LHCN-M2 (cell line): Measurements from ENCODE around the gene LENG8. TPM values are rescaled to one million over a fixed set of nuclear protein-coding genes. Genes with fewer than 3 reads are reported as not detected.

ENCODE experiments used
- DNase-seq: peaks from one replicate; pipeline ENCODE4 v3.0.0-alpha.2; 2012; ENCODE audit warnings: low read depth
- polyA plus RNA-seq: library from polyadenylated mRNA; unstranded; fragments of >200 nt; gene quantifications from one replicate; pipeline ENCODE4 v1.2.1, GENCODE V29; 2012; ENCODE audit warnings: missing spikeins
- total RNA-seq: library from RNA; depleted of rRNA; stranded (reverse); fragments of >200 nt; gene quantifications from 2 replicates; pipeline ENCODE4 v1.2.3, GENCODE V29; 2014; rRNA removed

Gene LENG8
- 35.4 and 36.7 TPM in 2 replicates for total RNA-seq
- 20.8 TPM for polyA plus RNA-seq

DNA sequence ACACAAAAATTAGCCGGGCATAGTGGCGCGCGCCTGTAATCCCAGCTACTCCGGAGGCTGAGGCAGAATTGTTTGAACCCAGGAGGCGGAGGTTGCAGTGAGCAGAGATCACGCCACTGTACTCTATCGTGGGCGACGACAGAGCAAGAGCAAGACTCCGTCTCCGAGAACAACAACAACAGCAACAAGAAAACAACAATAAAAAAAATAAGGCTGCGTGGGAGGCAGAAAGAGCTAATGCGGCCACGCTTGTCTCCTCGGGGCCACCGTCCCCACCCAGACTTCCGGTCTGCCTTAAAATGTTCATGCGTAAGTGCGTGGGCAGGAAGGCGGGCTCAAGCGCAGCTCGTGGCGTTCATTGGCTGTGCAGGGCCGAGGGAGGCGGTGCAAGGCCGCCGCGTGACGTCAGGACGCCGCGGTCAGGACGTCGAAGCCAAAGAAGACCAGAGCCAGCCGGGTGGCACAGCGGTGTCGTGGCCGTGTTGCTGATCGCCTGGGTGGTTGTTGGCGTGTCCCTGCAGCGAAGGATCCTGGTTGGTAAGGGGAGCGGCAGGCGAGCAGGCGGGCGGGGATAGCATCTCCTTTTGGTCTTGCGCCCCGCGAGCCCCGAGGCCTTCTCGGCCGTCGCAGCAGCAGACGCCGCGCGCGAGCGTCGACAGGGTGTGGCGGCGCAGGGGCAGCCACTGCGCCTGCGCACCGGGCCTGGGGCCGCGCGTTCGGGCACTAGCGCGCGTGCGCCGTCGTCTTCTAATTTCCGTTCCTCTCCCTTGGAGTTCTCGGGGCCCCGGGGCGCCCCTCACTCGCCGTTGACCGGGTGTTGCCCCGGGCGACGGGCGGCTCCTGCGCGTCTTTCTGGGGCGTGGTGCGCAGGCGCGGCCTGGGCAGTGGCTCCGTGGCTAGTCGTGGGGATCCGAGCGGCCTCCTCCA lies at the start of gene LENG8:
LENG8 (plus strand) TSS at position 426 of the 927 bp plus-strand sequence. CDS start 2,146 bp downstream, outside the sequence.
- DNase-seq, result peak; percentile 96

DNA sequence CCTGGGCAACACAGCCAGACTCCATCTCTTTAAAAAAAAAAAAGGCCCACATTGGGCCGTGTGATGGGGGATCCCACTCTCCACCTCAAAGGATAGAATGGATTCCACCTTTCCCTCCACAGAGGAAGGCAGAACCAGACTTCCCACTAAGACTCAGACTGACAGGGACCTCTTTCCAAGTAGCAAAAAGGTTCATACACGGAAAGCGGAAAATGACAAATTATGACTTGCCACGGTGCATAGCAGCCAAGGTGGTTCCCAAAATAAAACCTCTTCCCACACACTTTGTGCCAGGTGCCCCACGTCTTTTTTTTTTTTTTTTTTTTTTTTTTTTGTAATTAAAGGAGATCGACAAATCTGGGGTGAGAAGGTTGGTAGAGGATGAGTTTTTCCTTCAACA lies 48.1 kb upstream of the LENG8 start:
- no peak for DNase-seq

DNA sequence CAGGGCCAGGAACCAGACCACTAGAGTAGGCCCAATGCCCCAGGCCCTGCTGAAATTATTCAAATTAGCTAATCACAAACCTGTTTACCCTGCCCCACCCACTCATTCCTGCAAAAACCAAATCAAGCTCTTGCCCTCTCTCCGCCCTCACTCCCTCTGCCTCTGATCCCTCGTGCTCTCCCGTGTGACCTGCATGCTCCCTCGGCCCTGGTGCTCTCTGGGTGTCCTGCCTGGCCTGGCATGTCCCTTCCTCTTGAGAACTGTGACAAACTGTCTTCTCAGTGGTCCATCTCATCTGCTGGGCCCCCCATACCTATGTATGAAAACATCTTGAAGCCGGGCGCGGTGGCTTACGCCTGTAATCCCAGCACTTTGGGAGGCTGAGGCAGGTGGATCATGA lies 45.9 kb upstream of the LENG8 start:
- DNase-seq, result no peak

DNA sequence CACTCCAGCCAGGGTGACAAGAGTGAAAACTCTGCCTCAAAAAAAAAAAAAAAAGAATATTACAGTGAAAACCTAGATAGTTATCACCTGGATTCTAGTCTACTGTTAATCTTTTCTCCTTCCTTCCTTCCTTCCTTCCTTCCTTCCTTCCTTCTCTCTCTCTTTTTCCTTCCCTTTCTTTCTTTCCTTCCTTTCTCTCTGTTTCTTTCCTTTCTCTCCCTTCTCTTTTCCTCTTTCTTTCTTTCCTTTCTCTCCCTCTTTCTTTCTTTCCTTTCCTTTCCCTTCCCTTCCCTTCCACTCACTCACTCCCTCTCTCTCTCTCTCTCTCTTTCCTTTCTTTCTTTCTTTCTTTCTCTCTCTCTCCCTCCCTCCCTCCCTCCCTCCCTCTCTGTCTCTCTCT lies 43.4 kb upstream of the LENG8 start:
- DNase-seq, result no peak

DNA sequence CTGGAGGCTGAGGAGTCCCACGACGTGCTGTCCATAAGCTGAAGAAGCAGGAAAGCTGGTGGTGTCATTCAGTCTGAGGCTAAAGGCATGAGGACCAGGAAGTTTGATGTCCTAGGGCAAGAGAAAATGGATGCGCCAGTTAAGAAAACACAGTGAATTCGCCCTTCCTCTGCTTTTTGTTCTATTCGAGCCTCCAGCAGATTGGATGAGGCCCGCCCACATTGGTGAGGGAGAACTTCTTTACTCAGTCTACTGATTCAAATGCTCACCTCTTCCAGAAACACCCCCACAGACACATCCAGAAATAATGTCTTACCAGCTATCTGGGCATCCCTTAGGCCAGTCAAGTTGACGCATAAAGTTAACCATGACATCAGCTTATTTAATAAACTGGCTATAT lies 41.2 kb upstream of the LENG8 start:
- DNase-seq, result no peak

DNA sequence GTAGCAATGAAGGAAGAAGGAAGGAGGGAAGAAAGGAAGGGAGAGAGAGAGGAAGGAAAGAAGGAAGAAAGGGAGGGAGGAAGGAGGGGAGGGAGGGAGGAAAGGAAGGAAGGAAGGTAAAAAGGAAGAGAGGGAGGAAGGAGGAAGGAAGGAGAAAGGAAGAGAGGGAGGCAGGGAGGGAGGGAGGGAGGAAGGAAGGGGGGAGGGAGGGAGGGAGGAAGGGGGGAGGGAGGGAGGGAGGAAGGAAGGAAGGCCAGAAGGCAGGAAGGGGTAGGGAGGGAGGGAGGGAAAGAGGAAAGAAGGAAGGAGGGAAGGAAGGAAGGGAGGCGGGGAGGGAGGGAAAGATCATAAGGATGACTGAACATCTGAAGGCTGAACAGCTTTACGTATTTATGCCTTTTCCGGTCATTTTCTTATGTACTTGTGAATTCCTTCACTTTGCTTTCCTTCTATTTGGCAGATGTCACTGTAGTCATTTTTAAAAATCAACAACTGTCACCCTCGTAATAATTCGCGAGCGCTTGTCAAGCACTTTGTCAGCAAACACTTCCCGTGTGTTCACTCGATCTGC lies 40.5 kb upstream of the LENG8 start:
- no peak for DNase-seq

DNA sequence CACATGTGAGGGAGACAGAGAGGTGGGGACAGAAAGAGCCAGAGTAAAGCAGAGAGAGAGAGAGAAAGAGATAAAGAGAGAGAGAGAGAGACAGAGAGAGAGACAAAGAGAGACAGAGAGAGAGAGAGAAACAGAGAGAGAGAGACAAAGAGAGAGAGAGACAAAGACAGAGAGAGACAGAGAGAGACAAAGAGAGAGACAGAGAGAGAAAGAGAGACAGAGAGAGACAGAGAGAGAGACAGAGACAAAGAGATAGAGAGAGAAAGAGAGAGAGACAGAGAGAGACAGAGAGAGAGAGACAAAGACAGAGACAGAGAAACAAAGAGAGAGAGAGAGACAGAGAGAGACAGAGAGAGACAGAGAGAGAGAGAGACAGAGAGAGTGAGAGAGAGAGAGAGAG lies 38.0 kb upstream of the LENG8 start:
- DNase-seq, result no peak

DNA sequence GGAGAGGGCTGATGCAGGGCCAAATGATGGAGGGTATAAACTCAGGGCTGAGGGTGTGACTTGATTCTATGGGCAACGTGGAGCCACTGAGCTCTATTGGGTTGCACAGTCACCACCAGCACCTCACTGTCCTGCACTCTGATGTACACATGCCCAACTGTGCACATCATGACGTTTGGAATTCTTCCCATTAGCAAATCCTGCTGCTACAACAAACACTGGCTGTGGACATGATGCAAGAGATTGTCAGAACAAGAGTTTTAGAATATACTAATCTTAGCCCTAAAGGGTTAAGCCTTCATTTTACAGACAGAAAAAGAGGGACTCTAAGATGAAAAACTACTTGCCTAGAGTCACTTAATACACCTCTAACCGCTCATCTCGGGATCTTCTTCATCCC lies 36.1 kb upstream of the LENG8 start:
- no peak for DNase-seq

DNA sequence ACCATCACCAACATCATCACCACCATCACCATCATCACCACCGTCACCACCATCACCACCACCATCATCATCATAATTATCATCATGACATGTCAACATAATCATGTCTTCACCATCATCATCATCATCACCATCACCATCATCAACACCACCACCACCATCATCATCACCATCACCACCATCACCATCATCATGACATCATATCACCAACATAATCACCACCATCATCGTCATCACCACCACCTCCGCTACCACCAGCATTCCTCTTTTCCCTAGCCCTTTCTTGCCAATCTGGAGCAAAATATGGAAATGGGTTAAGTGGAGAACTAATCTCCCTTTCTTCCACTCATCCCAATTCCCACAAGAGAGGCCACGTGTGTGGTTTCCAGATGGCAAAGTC lies 34.8 kb upstream of the LENG8 start:
- no peak for DNase-seq

DNA sequence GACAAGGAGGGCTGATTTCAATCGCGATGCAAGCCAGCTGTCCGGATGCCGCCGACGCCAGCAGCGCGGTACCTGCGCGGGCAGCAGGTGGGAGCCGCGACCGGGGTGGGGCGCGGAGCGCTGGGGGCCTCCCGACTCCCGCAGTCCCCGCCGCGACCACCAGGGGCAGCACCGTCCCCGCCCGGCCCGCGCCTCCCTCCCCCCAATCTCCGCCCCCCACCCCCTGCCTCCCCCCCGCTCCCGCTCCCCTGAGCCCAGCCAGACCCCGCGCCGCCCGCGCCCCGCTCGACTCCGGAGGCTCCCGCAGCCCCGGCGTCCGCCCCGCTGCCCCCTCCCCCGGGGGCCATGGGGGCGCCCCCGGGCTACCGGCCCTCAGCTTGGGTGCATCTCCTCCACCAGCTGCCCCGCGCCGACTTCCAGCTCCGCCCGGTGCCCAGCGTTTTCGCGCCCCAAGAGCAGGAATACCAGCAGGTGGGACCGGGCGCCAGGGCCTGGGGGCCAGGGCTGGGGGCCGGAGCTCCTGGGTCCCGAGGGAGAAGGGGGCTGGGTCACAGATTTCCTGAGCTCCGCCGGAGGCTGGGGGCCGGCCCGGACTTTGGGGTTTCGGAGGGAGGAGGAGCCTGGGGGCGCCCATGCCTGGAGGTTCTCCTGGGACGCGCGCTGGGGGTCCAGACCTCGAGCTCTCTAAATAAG lies 33.6 kb upstream of the LENG8 start, which contains the start of gene TTYH1:
TTYH1 (plus strand) TSS at position 257 of the 693 bp plus-strand sequence; CDS start at position 346, 89 bp downstream.
- no peak for DNase-seq

DNA sequence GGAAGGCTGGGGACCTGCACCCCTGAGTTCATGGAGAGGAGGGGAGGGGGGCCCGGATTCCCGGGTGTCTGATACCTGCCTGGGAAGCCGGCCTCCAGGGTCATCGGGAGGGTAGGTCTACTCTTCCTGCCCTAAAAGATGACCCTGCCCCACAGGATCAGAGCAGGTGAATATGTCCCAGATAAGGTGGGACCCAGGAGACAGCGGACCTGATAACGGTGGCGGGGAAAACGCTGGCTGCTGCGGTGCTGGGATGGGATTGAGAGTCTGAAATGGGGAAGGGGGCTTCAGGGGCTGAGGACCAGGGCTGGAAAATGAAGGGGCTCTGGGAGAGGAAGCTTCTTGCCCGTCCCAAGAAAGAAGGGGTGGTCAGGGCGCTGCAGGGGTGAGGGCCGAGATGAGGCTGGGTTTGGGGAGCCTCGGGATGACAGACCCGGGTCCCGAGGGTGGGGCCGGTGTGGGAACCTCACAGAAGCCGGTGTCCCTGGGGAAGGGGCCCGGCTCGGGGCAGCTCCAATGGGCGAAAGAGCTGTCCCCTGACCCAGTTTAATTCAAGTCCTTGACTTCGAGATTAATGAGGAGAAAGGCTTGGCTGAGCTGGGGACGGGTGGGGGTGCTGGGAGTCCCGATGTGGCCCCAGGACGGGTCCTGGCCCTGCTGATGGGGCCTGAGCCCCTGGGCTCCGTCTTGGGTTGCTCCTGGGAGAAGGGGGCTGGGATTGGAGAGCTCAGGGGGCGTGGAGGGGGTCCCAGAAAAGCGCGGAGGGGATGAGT lies 32.9 kb upstream of the LENG8 start:
- DNase-seq, result no peak

DNA sequence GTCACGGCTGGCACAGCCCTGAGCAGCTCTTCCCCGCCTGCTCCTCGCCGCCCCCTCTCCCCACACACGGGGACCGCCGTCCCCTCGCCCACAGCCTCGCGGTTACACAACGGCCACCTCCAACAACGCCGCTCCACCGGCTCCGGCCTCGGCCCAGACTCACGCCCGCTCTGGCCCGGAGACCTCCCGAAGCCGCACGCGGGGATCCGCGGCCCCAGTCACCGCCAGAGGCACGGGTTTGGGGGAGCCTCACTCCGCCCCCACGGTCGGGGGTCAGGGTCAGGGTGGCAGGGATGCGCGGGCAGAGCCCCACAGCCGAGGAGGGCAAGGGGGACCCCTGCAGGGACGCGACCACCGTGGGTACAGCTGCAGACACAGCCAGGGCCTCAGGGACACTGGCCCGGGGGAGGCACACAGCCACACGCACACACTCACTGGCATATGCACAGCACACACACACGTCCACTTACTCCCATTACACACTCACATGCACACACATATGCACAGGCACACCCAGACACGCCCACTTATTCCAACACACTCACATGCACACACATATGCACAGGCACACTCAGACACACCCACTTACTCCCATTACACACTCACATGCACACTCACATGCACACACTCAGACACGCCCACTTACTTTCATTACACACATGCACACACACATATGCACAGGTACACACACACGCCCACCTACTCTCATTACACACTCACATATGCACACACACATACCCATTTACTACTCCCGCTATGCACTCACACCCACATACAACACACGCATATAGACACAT lies 32.1 kb upstream of the LENG8 start:
- DNase-seq, result no peak

DNA sequence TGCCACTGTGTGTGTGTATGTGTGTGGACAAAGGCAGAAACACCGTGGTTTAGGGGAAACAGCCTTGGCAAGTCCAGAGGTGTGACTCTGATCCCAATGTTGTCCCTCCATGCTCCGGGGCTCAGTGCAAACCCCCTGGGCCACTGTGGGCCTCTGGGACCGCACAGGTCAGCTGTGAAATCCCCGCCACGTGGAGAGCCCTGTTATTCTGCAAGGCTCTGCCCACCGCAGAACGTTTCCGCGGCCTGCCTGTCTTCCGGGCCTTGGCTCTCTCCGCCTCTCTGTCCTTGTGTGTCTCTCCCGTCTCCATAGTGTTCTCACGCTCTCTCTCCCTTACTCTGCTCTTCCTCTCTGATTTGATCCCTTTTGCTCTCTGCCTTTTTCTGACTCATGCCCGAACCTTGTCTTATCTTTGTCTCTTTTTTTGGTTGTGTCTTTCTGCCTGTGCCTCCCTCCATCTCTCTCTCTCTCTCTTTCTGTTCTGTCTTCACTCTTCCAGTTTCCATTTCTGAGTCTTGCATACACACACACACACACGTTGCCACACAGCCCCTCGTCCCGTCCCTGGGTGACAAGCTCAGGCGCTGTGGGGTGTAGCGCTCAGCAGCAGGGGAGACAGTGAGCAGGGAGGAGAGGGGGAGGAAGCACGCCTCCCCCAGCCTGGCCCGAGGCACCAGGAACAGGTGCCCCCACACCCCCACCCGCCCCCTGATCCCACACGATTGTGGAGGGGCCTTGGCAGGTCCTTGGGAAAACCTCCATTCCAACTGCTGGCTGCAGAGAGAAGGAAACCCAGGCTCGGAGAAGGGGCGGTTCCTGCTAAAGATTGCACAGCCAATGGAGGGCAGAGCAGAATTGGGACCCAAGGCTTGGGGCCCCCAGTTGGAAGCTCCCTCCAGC lies 30.7 kb upstream of the LENG8 start:
- DNase-seq, result peak; percentile 12

DNA sequence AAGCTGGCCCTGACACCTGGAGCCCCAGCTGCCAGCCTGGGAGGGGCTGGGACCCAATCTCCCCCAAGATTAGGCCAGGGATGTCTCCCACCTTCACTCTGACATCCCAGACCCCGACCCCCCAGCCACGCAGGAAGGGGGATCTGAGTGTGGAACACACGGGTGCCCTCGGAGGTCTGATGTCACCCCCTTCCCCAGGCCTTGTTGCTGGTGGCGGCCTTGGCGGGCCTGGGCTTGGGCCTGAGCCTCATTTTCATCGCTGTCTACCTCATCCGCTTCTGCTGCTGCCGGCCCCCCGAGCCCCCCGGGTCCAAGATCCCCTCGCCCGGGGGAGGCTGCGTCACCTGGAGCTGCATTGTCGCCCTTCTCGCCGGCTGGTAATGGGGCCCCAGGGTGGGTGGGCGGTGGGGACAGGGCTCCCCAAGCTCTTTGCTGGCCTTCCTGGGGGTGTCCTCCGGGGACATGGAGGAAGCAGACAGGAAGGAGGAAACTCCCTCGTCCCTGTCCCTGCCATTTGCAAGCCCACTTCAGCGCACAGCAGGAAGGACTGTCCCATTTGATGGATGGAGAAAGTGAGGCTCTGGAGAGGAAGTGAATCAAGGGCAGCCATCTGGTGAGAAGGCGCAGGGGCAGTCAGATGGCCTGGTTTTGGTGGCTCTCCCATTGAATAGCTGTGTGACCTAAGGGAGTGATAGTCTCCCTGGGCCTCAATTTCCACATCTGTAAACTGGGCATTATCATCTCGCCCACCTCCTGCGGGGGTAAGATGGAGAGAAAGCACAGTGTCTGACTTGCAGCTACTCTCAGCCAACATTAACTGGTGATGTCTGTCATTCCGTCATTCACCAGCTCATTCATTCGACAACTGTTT lies 29.8 kb upstream of the LENG8 start:
- no peak for DNase-seq

DNA sequence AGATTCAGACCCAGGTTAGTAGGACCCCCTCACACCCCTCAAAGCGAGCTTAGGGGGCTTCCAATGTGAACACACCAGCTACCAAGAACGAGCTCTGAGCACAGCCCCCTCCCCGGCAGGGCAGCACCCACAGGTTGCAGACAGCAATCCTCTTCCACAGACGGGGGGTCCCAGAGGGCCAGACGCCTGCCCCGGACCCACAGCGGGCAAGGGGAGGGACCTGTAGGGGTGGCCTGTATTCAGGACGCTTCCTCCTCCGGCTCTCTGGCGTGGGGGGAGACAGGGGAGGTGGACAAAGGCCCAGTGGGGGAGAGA lies 29.0 kb upstream of the LENG8 start:
- no peak for DNase-seq

DNA sequence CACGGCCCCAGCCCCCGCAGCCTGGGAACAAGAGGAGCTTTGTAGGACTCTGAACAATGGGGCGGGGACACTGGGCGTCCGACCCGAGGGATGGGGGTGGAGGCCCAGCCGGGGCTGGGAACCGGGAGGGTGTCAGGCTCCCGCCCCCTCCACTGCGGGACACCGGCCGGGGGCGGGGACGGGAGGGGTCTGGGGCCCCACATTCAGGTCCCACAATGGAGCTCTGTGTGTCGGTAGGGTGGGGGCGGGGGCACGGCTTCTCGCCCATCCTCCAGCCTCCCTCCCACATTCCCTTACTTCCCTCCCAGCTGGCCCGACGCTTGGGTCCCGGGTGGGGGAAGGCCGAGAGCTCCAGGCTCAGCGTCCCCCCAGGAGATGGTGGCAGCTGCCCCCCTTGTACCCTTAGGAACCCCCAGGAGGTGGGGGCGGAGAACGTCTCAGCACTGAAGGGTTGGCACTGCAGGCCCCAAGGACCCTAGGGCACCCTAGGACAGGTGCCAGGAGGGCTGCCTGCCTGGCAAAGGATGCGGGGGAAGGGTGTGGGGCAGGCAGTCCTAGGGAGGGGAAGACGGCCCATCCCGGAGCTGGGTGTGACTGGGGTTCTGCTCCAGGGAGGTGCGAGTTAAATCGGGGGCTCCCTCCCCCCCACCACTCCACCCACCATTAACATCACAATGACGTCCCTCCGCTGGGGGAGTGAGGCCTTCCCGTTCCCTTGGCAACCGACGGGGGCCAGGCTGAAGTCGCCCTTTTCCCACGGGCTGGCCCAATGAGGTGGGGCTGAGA lies 28.4 kb upstream of the LENG8 start:
- DNase-seq, result no peak

DNA sequence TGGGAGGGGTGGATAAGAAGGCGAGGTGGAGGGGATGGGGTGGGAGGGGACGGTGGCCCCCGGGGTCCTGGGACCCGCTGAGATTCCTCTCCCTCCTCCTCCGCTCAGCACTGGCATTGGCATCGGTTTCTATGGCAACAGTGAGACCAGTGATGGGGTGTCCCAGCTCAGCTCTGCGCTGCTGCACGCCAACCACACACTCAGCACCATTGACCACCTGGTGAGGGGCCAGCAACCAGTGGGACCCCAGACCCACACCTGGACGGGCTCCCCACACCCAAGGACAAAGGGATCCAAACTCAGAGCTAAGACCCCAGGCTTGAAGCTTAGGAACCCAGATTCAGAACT lies 27.9 kb upstream of the LENG8 start:
- DNase-seq, result no peak

DNA sequence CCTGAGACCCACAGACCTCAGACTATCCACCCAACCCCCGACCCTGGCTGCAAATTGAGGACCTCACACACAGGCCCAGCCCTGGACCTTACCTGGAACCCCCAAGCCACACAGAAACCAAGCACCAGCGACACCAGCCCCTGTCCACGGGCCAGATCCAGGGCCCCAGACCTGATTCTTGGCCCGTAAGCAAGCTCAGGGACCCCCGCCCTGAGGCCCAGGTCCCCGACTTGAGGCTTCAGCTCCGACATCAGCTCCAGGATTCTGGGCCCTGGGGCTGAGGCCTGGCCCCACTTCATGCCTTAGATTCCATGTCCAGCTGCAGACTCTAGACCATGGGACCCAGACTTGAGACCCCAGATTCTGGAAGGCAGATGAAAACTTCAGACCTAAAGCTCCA lies 27.5 kb upstream of the LENG8 start:
- no peak for DNase-seq
